ENCODE measurements around the gene SH2D3C. TPM values are rescaled to one million over a fixed set of nuclear protein-coding genes. Genes with fewer than 3 reads are reported as not detected.

SH2D3C gene
- total RNA-seq, 4 donors from 2014 or later = 0.38 to 4.8 (median 2.8) TPM

DNA sequence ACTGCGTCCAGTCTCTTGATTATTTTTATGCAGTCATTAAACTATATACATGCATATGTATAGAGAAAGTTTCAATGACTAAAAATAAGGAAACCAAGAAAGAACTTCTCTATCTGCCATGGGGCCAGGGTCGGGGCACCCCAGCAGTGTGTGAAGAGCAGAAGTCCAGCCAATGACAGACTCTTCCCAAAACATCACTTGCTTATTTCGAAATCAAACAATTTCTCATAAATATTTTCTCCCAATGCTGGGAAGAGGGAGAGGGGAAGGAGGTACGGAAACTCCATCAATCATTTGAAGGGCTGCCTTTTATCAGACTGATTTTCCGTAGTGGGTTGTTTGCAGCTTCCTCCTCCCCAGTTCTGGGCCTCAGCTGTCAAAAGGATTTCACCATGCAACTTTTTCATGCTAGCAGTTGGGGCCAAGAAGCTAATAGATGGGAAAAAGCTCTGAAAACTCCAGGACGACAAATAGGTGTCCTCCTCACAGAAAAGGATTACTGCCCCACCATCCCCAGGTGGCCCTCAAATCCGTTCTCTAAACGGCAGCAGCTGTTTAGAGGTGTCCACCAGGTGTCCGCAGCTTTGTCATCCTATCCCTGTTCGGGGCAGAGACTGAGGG, 23.6 kb upstream of the SH2D3C start:
- H3K27me3 ChIP-seq = no peaks in the 10 kb centered on the region
- DNase-seq = no peak
- 19 to 24% methylated on average over 7 to 10 of the region's 10 CpGs for WGBS, 2 donors
- peak overlapping the region; percentile 59 to 83 (median 68) for H3K4me3 ChIP-seq
- no peaks in the 10 kb centered on the region for H3K9me3 ChIP-seq
- no peak for TF ChIP-seq POLR2A (IDR thresholded peaks at IDR 0.05)
- peak in 3 of 6 experiments; percentile 11 to 31 (median 14) for TF ChIP-seq CTCF (IDR thresholded peaks at IDR 0.05)
- H3K36me3 ChIP-seq = peaks cover 0 to 28% (median 5%) of the 10 kb centered on the region in 3 donors
- intact Hi-C loops (cut with DNase I) = no loop called here
- peak overlapping the region; percentile 89 to 97 (median 94) for H3K27ac ChIP-seq
- H3K4me1 ChIP-seq = peaks cover 24 to 56% (median 31%) of the 10 kb centered on the region in 3 donors

- no peaks in the 10 kb centered on the region for H3K9me3 ChIP-seq
- no peak for DNase-seq
- TF ChIP-seq CTCF (IDR thresholded peaks at IDR 0.05) (no peak), POLR2A (IDR thresholded peaks at IDR 0.05) (no peak)
- no peaks in the 10 kb centered on the region for H3K27me3 ChIP-seq
- peak overlapping the region in 2 of 4 donors; percentile 7 to 44 for H3K27ac ChIP-seq
- H3K4me3 ChIP-seq = no peak overlapping the region
- H3K36me3 ChIP-seq = peaks cover 0 to 17% (median 0%) of the 10 kb centered on the region in 3 donors
- H3K4me1 ChIP-seq = peaks cover 17 to 65% (median 24%) of the 10 kb centered on the region in 3 donors
- intact Hi-C loops (cut with DNase I) = no loop called here
- WGBS, 2 donors = 35 to 38% methylated on average over 11 of the region's 11 CpGs
These were observed 18.4 kb upstream of the SH2D3C start for GRCh38 chr9:127796852-127797370.

DNA sequence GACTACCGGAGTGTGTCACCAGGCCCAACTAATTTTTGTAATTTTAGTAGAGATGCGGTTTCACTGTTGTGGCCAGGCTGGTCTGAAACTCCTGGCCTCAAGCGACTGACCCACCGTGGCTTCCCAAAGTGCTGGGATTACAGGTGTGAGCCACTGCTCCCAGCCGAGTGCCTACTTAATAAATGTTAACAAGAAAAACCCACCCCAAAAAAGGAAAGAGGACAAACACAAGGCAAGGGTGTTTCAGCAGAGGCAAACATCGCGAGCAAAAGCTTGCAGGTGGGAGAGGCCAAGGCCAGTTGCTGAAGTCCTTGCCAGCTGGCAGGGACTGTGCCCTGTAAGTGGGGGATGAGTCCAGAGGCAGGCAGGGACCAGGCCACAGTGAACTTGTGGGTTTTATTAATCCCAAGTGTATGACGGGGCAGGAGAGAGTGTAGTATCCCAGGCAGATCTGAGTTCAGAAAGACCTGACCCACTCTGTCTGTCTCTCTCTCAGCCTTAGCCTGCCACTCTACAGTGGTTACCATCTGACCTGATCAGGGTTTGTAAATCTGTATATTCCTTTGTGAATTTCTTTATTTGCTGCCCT, 17.9 kb upstream of the SH2D3C start:
- H3K4me3 ChIP-seq = no peak overlapping the region
- intact Hi-C loops (cut with DNase I) = no loop called here
- H3K27ac ChIP-seq = peak overlapping the region in 2 of 4 donors; percentile 7 to 44
- no peaks in the 10 kb centered on the region for H3K27me3 ChIP-seq
- 48 to 49% methylated on average over 2 to 7 of the region's 8 CpGs for WGBS, 2 donors
- H3K36me3 ChIP-seq = peaks cover 4 to 23% (median 6%) of the 10 kb centered on the region in 3 donors
- DNase-seq = no peak
- H3K9me3 ChIP-seq = no peaks in the 10 kb centered on the region
- H3K4me1 ChIP-seq = peaks cover 12 to 60% (median 18%) of the 10 kb centered on the region in 3 donors
- TF ChIP-seq CTCF (IDR thresholded peaks at IDR 0.05) (no peak), POLR2A (IDR thresholded peaks at IDR 0.05) (no peak)

DNA sequence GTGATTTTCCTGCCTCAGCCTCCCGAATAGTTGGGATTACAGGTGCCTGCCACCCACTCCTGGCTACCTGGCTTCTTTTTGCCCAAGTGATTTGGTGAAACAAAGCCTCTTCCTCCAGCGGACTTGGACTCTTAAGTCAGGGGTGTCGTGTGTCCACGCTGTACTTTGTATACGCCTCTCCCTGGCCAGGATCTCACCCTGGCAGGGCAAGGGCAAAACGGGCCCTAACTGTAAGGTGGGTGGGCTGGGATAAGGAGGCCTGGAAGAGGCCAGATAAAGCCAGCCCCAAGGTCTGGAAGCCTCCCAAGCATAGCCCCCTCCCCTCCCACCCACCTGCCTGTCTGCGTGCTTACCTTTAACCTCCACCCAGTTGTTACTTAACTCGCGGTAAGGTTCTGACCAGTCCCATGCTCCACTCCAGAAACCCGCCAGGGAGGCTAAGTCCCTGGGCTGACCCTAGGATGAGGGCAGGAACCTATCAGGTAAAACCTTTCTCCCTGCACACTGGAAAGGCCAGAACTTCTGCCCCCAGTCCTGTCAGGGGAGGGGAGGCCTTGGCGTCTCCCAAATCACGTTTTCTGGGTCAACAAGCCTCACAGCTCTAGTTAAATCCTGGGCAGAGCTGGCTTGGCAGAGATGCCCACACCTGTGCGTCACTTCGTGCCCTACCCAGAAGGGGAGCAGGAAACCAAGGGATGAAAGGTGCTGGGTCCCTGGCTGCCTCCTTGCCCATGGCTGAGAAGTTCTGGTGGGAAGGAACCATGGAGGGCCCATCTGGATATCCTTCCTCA, 15.7 kb upstream of the SH2D3C start:
- Histone ChIP-seq H3K27ac (peak overlapping the region; percentile 7 to 67 (median 38)), H3K36me3 (peaks cover 18 to 44% (median 27%) of the 10 kb centered on the region in 3 donors), H3K9me3 (no peaks in the 10 kb centered on the region), H3K4me1 (peaks cover 12 to 70% (median 15%) of the 10 kb centered on the region in 3 donors), H3K4me3 (no peak overlapping the region), H3K27me3 (no peaks in the 10 kb centered on the region)
- no peak for DNase-seq
- TF ChIP-seq CTCF (IDR thresholded peaks at IDR 0.05) (no peak), POLR2A (IDR thresholded peaks at IDR 0.05) (no peak)
- intact Hi-C loops (cut with DNase I) = no loop called here
- 67 to 86% methylated on average over 10 to 11 of the region's 14 CpGs for WGBS, 2 donors
